GM23248 (cell line): Measurements from ENCODE around the gene DISP2. TPM values are rescaled to one million over a fixed set of nuclear protein-coding genes. Genes with fewer than 3 reads are reported as not detected.

Experiments used
- DNase-seq: peaks from one replicate; pipeline ENCODE4 v3.0.0-alpha.2; 2015
- H2AFZ ChIP-seq: fragments of 200-600 bp; sonication (generic); 2 replicates; pipeline ENCODE4 v1.6.1; 2016; ENCODE audit warnings: antibody characterized with exemption
- H3F3A ChIP-seq: fragments of 200-600 bp; sonication (generic); 2 replicates; pipeline ENCODE4 v1.6.1; 2016; ENCODE audit warnings: mild to moderate bottlenecking, antibody characterized with exemption, mixed run types; ENCODE audit not compliant: insufficient read depth
- H3K27ac ChIP-seq: fragments of 200-600 bp; sonication (generic); 2 replicates; pipeline ENCODE4 v1.5.1; 2016; ENCODE audit warnings: mild to moderate bottlenecking
- H3K27me3 ChIP-seq: fragments of 200-600 bp; sonication (generic); replicated peaks from 2 replicates; pipeline ENCODE4 v1.6.1; 2016; ENCODE audit warnings: mild to moderate bottlenecking; ENCODE audit not compliant: insufficient read depth
- H3K36me3 ChIP-seq: fragments of 200-600 bp; sonication (generic); 2 replicates; pipeline ENCODE4 v1.6.1; 2016; ENCODE audit warnings: low read depth, mild to moderate bottlenecking
- H3K4me1 ChIP-seq: fragments of 200-600 bp; sonication (generic); 2 replicates; pipeline ENCODE4 v1.6.1; 2016; ENCODE audit warnings: mild to moderate bottlenecking; ENCODE audit not compliant: insufficient read depth
- H3K4me2 ChIP-seq: fragments of 200-600 bp; sonication (generic); one replicate; pipeline ENCODE4 v1.6.1; 2016; ENCODE audit warnings: mild to moderate bottlenecking; ENCODE audit not compliant: unreplicated experiment
- H3K4me3 ChIP-seq: fragments of 200-600 bp; sonication (generic); 2 replicates; pipeline ENCODE4 v1.5.1; 2016; ENCODE audit warnings: mild to moderate bottlenecking
- H3K79me2 ChIP-seq: fragments of 200-600 bp; sonication (generic); 2 replicates; pipeline ENCODE4 v1.6.1; 2016; ENCODE audit warnings: mild to moderate bottlenecking; ENCODE audit not compliant: insufficient read depth
- H3K9ac ChIP-seq: fragments of 200-600 bp; sonication (generic); 2 replicates; pipeline ENCODE4 v1.6.1; 2016; ENCODE audit warnings: mild to moderate bottlenecking
- H3K9me2 ChIP-seq: fragments of 200-600 bp; sonication (generic); 2 replicates; pipeline ENCODE4 v1.6.1; 2016; ENCODE audit warnings: mixed run types, mild to moderate bottlenecking, moderate library complexity; ENCODE audit not compliant: insufficient read depth
- H3K9me3 ChIP-seq: fragments of 200-600 bp; sonication (generic); one replicate; pipeline ENCODE4 v1.6.1; 2017; ENCODE audit warnings: low read depth
- H4K20me1 ChIP-seq: fragments of 200-600 bp; sonication (generic); 2 replicates; pipeline ENCODE4 v1.6.0; 2016; ENCODE audit not compliant: insufficient read depth
- EZH2 ChIP-seq: fragments of 200-600 bp; sonication (generic); IDR thresholded peaks from 2 replicates; pipeline ENCODE4 v1.6.1; 2018; ENCODE audit warnings: antibody characterized with exemption, mild to moderate bottlenecking; ENCODE audit not compliant: insufficient read depth, poor library complexity, severe bottlenecking
- EZH2phosphoT487 ChIP-seq: fragments of 200-600 bp; sonication (generic); IDR thresholded peaks from 2 replicates; pipeline ENCODE4 v1.6.1; 2018; ENCODE audit warnings: antibody characterized with exemption, moderate library complexity, mild to moderate bottlenecking, low read depth; ENCODE audit not compliant: insufficient read depth
- WGBS, 2 experiments: methylation state at CpG; one replicate each; pipeline ENCODE4 v1.1.6; 2015 to 2017; ENCODE audit warnings: low lambda C conversion rate in 2 of 2, low coverage in 1 of 2; ENCODE audit errors: missing lambda C conversion rate in 2 of 2; 5-methylcytosine and 5-hydroxymethylcytosine counted together
- in situ Hi-C: fragments of 300-500 bp; cut with MboI; formaldehyde crosslinking; loops from 2 replicates; pipeline ENCODE4 v1.15.0; 2020
- polyA plus RNA-seq: library from polyadenylated mRNA; unstranded; fragments of >200 nt; fragmentation: Nextera tagmentation; extraction: Ambion mirVana; gene quantifications from 2 replicates; pipeline ENCODE4 v1.2.1, GENCODE V29; 2016
- total RNA-seq: library from RNA; depleted of rRNA; stranded (reverse); fragments of >200 nt; shearing (Covaris generic); gene quantifications from 2 replicates; pipeline ENCODE4 v1.2.3, GENCODE V29; 2014

DISP2 gene
- total and polyA plus RNA-seq, 2 experiments from 2014 or later = 0.11 to 0.51 TPM

DNA sequence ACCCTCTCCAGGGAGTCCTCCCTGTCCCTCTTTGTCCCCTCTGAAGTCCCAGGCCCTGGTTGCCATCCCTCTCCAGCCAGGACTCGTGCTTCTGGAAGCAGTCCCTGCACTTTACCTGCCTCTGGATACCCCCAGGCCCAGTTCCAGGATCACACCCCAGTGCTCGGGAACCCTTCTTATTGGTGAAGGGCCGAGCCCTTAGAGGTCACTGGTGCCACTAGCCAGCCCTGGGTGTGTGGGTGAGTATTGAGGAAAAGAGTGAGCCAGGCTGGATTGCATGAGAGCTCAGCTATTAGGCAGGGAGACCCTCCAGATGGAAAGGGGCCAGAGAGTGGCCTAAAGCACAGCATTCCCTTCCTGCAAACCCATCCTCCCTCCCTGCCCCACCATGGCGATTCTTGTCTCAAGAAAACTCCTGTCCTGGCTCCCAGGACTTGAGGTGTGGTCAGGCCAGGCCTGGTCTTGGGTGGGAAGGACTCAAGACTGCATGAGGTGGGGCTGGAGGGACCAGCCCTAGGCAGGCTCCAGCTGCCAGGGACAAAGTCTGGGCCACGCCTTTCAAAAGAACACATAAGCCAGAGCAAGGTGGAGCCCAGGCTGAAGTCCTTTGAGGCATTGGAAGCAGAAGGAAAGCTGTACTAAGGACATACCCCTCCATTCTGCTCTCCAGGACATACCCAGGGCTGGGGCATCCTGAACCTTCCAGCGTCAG lies 12.0 kb upstream of the DISP2 start:
- Histone ChIP-seq H3K27ac (no peak overlapping the region), H3K4me1 (peaks cover 30% of the 10 kb centered on the region), H3K79me2 (no peaks in the 10 kb centered on the region), H3K4me3 (no peak overlapping the region), H3K4me2 (no peak overlapping the region), H3K36me3 (no peaks in the 10 kb centered on the region), H3K9ac (no peak overlapping the region), H3K27me3 (no peaks in the 10 kb centered on the region), H3K9me2 (no peaks in the 10 kb centered on the region), H2AFZ (no peak overlapping the region), H3F3A (peaks cover 18% of the 10 kb centered on the region), H3K9me3 (no peaks in the 10 kb centered on the region), H4K20me1 (no peaks in the 10 kb centered on the region)
- TF ChIP-seq EZH2phosphoT487 = no peak
- no peak for TF ChIP-seq EZH2
- 66 to 71% methylated on average over 6 of the region's 6 CpGs for WGBS, 2 experiments
- in situ Hi-C loops = no loop called here
- DNase-seq = no peak

GRCh38 chr15:40346579-40347558 lies 11.2 kb upstream of the DISP2 start:
- H3K9me3 ChIP-seq = no peaks in the 10 kb centered on the region
- H3K9me2 ChIP-seq = no peaks in the 10 kb centered on the region
- no peaks in the 10 kb centered on the region for H3K79me2 ChIP-seq
- H3K27ac ChIP-seq = no peak overlapping the region
- no peaks in the 10 kb centered on the region for H3K27me3 ChIP-seq
- H3F3A ChIP-seq = peaks cover 11% of the 10 kb centered on the region
- H3K4me1 ChIP-seq = peaks cover 21% of the 10 kb centered on the region
- no peak for DNase-seq
- no peak overlapping the region for H3K9ac ChIP-seq
- H2AFZ ChIP-seq = no peak overlapping the region
- in situ Hi-C loops = no loop called here
- TF ChIP-seq EZH2phosphoT487 (no peak), EZH2 (no peak)
- H3K4me3 ChIP-seq = no peak overlapping the region
- WGBS, 2 experiments = 74 to 77% methylated on average over 15 of the region's 15 CpGs
- no peak overlapping the region for H3K4me2 ChIP-seq
- no peaks in the 10 kb centered on the region for H4K20me1 ChIP-seq
- no peaks in the 10 kb centered on the region for H3K36me3 ChIP-seq

DNA sequence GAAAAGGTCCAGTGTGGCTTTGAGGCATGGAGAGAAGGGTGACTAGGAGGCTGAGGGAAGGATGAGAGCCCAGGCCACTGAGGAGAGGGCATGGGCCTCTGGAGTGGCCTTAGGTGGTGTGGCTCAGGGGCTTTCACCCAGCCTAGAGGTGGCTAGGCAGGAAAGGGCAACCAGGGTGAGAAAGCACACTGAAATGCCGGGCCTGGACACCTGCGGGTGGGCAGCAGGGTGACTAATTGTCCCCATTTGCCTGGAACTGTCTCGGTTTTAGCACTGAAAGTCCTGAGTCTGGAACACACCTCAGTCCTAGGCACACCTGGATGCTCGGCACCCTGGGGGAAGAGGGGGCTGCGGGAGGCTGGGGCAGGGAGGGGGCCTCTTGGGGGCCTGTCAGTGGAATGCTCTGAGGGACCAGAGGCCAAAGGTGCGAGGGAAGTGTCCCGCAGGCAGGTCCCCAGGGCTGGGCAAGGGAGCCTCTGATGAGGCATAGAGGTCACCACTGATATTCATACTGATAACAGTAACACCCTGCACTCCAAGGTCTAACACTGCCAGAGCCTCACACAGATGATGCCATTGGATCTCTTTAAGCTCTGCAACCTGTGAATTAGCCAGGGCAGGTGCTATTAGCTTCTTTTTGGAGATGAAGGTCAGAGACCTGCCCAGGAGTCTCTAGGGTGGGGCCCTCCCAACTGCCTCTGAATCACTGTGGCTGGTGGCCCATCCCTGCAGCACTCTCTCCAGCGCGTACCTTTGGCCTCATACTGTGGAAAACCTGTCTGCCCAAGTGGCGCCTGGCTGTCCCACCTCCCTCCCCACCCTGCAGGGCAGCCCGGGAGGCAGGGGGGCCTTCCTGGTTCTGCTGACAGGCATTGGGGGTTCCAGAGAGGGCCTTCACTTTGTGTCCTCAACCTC lies 10.2 kb upstream of the DISP2 start:
- H3K4me3 ChIP-seq = no peak overlapping the region
- H3K9me3 ChIP-seq = no peaks in the 10 kb centered on the region
- H3K27me3 ChIP-seq = no peaks in the 10 kb centered on the region
- H3K4me1 ChIP-seq = peaks cover 12% of the 10 kb centered on the region
- TF ChIP-seq EZH2 (no peak), EZH2phosphoT487 (no peak)
- no peaks in the 10 kb centered on the region for H3K9me2 ChIP-seq
- no peak overlapping the region for H3K9ac ChIP-seq
- whole genome bisulfite sequencing, 2 experiments = 81 to 84% methylated on average over 10 to 11 of the region's 11 CpGs
- H3K4me2 ChIP-seq = no peak overlapping the region
- H2AFZ ChIP-seq = no peak overlapping the region
- H3K79me2 ChIP-seq = no peaks in the 10 kb centered on the region
- no peak overlapping the region for H3K27ac ChIP-seq
- H4K20me1 ChIP-seq = no peaks in the 10 kb centered on the region
- H3K36me3 ChIP-seq = no peaks in the 10 kb centered on the region
- in situ Hi-C loops = no loop called here
- H3F3A ChIP-seq = peaks cover 5% of the 10 kb centered on the region
- no peak for DNase-seq

DNA sequence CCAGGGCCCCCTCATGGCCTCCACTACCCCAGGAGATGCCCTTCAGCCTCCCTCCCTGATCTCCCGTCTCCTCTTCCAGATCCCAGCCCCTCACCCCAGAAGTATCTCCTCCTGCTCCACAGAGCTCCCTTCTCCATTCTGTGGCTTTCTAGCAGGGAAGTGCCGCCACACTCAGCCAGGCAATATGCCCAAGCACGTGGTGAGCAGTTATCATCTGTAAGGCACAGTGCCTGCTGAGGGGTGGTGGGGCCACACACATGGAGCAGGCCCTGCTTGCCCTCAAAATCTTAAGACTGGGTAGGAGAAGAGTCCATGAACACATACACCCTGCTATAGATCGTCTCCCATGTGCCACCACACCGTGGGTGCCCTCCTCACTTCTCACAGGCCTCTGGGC lies 9.5 kb upstream of the DISP2 start:
- 66 to 77% methylated on average over 5 of the region's 5 CpGs for WGBS, 2 experiments
- no peak overlapping the region for H3K4me2 ChIP-seq

More for the DNA sequence above, 9.5 kb upstream of the DISP2 start:
- H3F3A ChIP-seq = no peaks in the 10 kb centered on the region
- H3K27ac ChIP-seq = no peak overlapping the region
- H2AFZ ChIP-seq = no peak overlapping the region
- no peaks in the 10 kb centered on the region for H3K27me3 ChIP-seq
- H3K4me3 ChIP-seq = no peak overlapping the region
- H3K4me1 ChIP-seq = peaks cover 5% of the 10 kb centered on the region
- no peak overlapping the region for H3K9ac ChIP-seq
- TF ChIP-seq EZH2phosphoT487 (no peak), EZH2 (no peak)
- no peaks in the 10 kb centered on the region for H4K20me1 ChIP-seq
- in situ Hi-C loops = no loop called here
- DNase-seq = no peak
- no peaks in the 10 kb centered on the region for H3K9me2 ChIP-seq
- H3K9me3 ChIP-seq = no peaks in the 10 kb centered on the region
- H3K36me3 ChIP-seq = no peaks in the 10 kb centered on the region
- H3K79me2 ChIP-seq = no peaks in the 10 kb centered on the region
